ENCODE measurements around the gene KCMF1.

Gene KCMF1

GRCh38 chr2:84969511-84970209 is 1.3 kb upstream of the KCMF1 start:
- H3K9me3 Mint-ChIP-seq, result no peaks in the 10 kb centered on the region

DNA sequence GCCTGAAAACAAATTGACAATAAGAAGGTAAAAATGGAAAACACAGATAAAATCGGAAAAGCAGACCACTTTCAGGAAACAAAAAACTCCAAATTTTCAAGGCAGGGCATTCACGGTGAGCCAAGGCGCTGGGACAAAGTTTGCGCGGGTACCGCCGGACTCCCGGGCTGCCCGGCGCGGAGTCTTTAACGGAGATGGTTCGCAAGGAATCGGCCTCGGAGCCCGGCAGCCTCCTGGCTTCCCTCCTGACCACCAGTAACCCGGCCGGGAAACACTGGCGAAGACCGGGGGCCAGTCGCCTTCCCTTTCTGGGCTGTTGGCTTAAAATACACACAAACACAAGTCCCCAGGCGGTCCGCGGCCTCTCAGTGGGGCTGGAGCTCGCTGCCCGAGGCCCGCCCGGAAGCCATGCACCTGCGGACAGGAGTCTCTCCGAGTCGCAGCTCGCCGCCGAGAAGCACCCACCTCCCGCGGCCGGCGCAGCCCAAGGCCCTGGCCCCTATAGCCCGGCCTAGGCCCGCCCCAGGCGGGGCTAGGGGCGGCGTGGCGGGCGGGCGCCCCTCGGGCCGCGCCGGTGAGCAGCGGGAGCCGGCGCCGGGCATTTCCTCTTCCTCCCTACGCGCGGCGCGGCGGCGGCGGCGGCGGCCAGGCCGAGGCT is 622 bp upstream of the KCMF1 start:
- H3K36me3 Mint-ChIP-seq (ENCODE audit: low read depth), result peaks cover 20% of the 10 kb centered on the region
- no peak for TF ChIP-seq CTCF (IDR thresholded peaks at IDR 0.05; ENCODE audit: unreplicated experiment in 3 of 3)
- H3K27ac Mint-ChIP-seq, result peak overlapping the region; percentile 99 to 100 (median 100)
- H3K9me3 Mint-ChIP-seq, result no peaks in the 10 kb centered on the region
- peaks cover 41% of the 10 kb centered on the region for H3K4me1 Mint-ChIP-seq
- peak overlapping the region; percentile 96 to 98 (median 97) for H3K4me3 Mint-ChIP-seq
- H3K27me3 Mint-ChIP-seq (ENCODE audit: low read depth), result no peaks in the 10 kb centered on the region

More at GRCh38 chr2:84969511-84970209, 1.3 kb upstream of the KCMF1 start:
- Mint-ChIP-seq H3K36me3 (ENCODE audit: low read depth) (peaks cover 27% of the 10 kb centered on the region), H3K4me1 (peaks cover 39% of the 10 kb centered on the region), H3K4me3 (peak overlapping the region; percentile 96 to 98 (median 97)), H3K27me3 (ENCODE audit: low read depth) (no peaks in the 10 kb centered on the region), H3K27ac (peak overlapping the region; percentile 99 to 100 (median 100))
- TF ChIP-seq CTCF (IDR thresholded peaks at IDR 0.05; ENCODE audit: unreplicated experiment in 3 of 3), result no peak

- Mint-ChIP-seq H3K9me3 (no peaks in the 10 kb centered on the region), H3K36me3 (ENCODE audit: low read depth) (peaks cover 14% of the 10 kb centered on the region), H3K4me3 (peak overlapping the region; percentile 90 to 95 (median 92)), H3K4me1 (peaks cover 45% of the 10 kb centered on the region), H3K27ac (peak overlapping the region; percentile 90 to 100 (median 93)), H3K27me3 (ENCODE audit: low read depth) (no peaks in the 10 kb centered on the region)
- no peak for TF ChIP-seq CTCF (IDR thresholded peaks at IDR 0.05; ENCODE audit: unreplicated experiment in 3 of 3)
Observed at GRCh38 chr2:84971510-84972206, 697 bp downstream of the KCMF1 start.

DNA sequence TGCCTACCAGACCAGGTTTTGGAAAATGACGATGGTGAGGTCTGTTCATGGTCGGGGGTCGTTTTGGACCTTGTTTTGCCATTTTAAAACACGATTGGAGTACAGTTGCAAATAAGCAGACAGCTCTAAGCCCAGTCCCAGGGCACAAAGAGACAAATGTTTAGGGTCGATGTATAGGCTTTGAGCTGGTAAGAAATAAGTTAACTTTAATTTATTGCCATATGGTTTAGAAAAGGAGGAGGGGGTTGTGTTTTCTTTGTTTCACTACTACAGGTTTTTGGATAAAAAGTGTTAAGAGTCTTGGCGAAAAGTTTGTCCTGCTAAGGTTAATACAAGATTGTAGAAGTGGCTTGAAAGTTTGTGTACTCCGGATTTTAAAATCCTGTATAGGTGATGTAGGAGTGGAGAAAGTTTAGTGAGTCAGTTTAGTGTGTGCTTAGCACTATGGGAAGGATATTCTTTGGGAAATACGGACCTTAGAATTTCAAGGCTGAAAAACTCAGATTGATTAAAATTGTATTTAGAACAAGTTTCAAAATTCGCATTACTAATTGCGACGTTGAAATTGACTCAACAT is 1.3 kb downstream of the KCMF1 start:
- Mint-ChIP-seq H3K27ac (peak overlapping the region; percentile 90 to 100 (median 93)), H3K9me3 (no peaks in the 10 kb centered on the region)
- no peak for TF ChIP-seq CTCF (IDR thresholded peaks at IDR 0.05; ENCODE audit: unreplicated experiment in 3 of 3)

DNA sequence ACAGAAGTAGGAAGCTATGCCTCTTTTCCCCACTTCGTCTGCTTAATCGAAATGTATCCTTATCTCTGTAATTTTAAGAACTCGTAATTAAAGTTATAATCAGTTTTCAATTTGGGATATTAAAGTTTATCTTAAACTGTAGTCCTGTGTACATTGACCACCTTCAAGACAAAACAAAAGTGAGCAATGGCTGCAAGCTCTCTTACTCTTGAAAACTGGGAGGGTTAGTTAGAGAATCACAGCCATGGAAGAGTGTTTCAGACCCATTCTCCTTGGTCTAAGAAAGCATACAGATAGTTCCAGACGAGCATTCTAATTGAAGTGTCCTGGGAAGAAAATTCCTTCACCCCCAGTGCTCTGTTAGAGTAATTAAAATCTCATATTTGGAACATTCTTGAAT is 2.0 kb downstream of the KCMF1 start:
- no peaks in the 10 kb centered on the region for H3K27me3 Mint-ChIP-seq (ENCODE audit: low read depth)
- H3K4me3 Mint-ChIP-seq, result peak overlapping the region; percentile 90 to 95 (median 92)
- H3K27ac Mint-ChIP-seq, result peak overlapping the region; percentile 90 to 100 (median 91)
- H3K36me3 Mint-ChIP-seq (ENCODE audit: low read depth), result peaks cover 9% of the 10 kb centered on the region
- peaks cover 45% of the 10 kb centered on the region for H3K4me1 Mint-ChIP-seq
- no peaks in the 10 kb centered on the region for H3K9me3 Mint-ChIP-seq
- TF ChIP-seq CTCF (IDR thresholded peaks at IDR 0.05; ENCODE audit: unreplicated experiment in 3 of 3), result no peak

More for the DNA sequence above, 1.3 kb downstream of the KCMF1 start:
- peaks cover 11% of the 10 kb centered on the region for H3K36me3 Mint-ChIP-seq (ENCODE audit: low read depth)
- peaks cover 46% of the 10 kb centered on the region for H3K4me1 Mint-ChIP-seq
- H3K27me3 Mint-ChIP-seq (ENCODE audit: low read depth), result no peaks in the 10 kb centered on the region
- peak overlapping the region; percentile 90 to 95 (median 92) for H3K4me3 Mint-ChIP-seq
